ENCODE measurements around the gene ARHGEF38.

- TF ChIP-seq POLR2AphosphoS5 (IDR thresholded peaks at IDR 0.05; ENCODE audit: low read depth, low read length) (no peak), TAF1 (IDR thresholded peaks at IDR 0.05; ENCODE audit: borderline replicate concordance, insufficient read depth, low read length) (no peak), REST (IDR thresholded peaks at IDR 0.05; ENCODE audit: insufficient read depth in 1 of 2, low read depth in 2 of 2, low read length in 2 of 2) (no peak), SIN3A (IDR thresholded peaks at IDR 0.05; ENCODE audit: borderline replicate concordance, insufficient read depth, low read length) (no peak), FOXP2 (optimal IDR thresholded peaks at IDR 0.05; ENCODE audit: borderline replicate concordance, extremely low read depth, extremely low read length, insufficient read depth) (no peak)
Measured at GRCh38 chr4:105568584-105568983, 16.2 kb downstream of the ARHGEF38 start.
